SK-MEL-5 (cell line): Measurements from ENCODE around the gene ZFHX2. TPM values are rescaled to one million over a fixed set of nuclear protein-coding genes. Genes with fewer than 3 reads are reported as not detected.
A peak's percentile ranks its signal among the peaks of the same experiment; 100 is the strongest.
"Not testable (repeated sequence)": the region's sequence is repeated elsewhere in the genome, so short reads cannot be mapped to it uniquely, and the experiment has no call there.

Source experiments
- DNase-seq: peaks from one replicate; pipeline ENCODE4 v3.0.0-alpha.2; 2016; ENCODE audit warnings: low read depth, low spot score
- in situ Hi-C: cut with HindIII; loops from 2 replicates; pipeline ENCODE4 v1.10.0; 2016; ENCODE audit warnings: low sequenced_read_pairs, high pct_unique_total_duplicates, low pct_unique_long_range_greater_than_20kb
- polyA plus RNA-seq, 2 experiments: library from polyadenylated mRNA; depleted of rRNA; stranded (reverse); fragments of >200 nt; gene quantifications; 2 replicates each; pipeline ENCODE4 v1.2.3, GENCODE V29; 2015
- total RNA-seq: library from RNA; depleted of rRNA; stranded (reverse); fragments of >200 nt; shearing (Covaris generic); gene quantifications from 2 replicates; pipeline ENCODE4 v1.2.3, GENCODE V29; 2014; rRNA removed

The ZFHX2 gene
- not detected in 2 replicates for total RNA-seq
- 0.15 and 0.24 TPM in 2 replicates for polyA plus RNA-seq (2015; cell fraction: cytosol; rRNA removed)
- polyA plus RNA-seq (2015; cell fraction: nucleus; rRNA removed), result 0.03 and 1.4 TPM in 2 replicates

DNA sequence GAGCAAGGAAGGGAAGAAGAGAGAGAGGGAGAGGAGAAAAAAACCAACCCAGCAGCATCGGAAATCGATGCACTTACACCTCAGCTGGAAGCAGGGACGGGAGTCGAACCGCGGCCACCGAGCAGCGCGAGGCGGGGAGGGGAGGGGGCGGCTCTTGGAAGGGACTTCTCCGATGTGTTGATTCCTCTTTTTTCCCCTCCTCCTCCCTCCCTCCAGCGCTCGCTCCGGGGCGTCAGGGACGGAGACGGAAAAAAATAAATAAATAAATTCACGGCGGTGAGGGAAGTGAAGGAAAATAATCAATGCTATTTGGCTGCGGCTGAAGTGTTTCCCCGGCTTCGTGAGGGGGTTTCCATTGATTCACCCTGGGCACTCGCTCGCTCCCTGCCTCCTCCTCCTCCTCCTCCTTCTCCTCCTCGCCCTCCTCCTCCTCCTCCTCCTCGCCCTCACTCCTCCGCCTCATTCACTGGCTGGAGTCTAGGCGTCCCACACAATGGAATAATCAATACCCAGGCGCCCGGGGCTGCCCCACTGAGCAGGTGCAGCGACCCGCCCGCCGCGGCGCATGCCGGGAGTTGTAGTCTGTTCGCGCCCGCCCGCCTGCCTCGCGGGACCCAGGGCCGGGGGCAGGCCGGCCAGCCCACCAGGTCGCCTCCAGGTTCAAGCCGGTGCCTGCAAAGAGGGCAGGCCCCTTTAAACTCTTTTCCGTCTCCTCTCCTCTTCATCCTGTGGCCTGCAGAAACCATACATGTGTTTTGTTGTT, at the start of gene ZFHX2:
TSS of gene ZFHX2 (minus strand) at position 500 of the 763 bp plus-strand sequence. CDS start 16,440 bp downstream, outside the sequence.
- DNase-seq, result peak; percentile 75
- in situ Hi-C loops, result no loop called here

DNA sequence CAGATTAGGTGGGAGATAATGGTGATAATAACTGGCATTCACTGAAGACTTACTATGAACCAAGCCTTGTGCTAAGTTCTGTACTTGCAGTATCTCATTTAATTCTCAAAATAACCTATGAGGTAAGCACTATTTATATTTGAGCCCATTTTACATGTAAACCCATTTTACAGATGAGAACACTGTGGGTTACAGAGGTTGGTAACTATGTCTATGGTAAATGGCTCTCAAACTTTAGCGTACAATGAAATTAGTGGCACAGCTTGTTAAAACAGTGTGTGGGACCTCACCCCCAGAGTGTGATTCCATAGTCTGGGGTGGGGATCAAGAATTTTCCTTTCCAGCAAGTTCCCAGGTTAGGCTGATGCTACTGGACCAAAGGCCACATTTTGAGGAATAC, 49.2 kb upstream of the ZFHX2 start:
- DNase-seq, result no peak
- in situ Hi-C loops, result no loop called here

DNA sequence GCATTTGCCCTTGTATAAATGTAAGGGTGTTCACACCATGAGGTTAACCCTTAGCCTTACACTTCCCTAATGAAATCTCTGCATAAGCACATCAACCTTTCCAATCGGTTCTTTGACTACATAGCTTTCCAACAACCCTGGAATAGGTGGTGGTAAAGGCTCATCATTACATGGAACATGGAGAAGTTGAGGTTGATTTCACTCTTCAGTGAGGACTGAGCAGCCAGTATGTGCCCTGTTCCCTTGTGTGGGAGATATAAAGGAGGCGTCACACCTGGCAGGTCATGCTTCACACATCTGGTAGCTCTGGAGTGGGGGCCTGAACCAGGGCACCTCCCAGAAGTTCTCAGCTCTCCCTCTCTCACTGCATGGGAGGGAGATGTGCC, 48.8 kb upstream of the ZFHX2 start:
- no peak for DNase-seq
- in situ Hi-C loops, result no loop called here

DNA sequence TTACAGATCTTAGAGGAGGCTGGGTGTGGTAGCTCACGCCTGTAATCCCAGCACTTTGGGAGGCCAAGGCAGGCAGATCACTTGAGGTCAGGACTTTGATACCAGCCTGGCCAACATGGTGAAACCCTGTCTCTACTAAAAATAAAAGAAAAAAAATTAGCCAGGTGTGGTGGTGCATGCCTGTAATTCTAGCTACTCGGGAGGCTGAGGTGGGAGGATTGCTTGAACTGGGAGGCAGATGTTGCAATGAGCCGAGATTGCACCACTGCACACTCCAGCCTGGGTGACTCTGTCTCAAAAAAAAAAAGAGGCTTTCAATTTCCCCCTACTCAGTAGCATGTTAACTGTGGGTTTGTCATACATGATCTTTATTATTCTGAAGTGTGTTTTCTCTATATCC, 42.6 kb upstream of the ZFHX2 start:
- DNase-seq, in situ Hi-C loops: not testable (repeated sequence)

DNA sequence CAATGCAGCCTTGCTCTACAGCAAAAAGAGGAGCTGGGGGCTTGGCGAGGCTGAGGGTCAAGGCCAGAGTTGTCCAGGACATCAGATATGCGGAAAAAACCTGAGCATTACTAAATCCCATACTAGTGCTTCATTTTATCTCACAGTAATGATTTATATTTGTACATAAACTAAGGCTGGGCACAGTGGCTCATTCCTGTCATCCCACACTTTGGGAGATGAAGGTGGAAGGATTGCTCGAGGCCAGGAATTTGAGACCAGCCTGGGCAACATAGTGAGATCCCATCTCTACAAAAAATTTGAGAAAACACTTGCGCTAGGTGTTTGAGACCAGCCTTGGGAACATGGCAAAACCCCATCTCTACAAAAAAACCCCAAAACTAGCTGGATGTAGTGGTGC, 38.6 kb upstream of the ZFHX2 start:
- in situ Hi-C loops, result no loop called here

DNA sequence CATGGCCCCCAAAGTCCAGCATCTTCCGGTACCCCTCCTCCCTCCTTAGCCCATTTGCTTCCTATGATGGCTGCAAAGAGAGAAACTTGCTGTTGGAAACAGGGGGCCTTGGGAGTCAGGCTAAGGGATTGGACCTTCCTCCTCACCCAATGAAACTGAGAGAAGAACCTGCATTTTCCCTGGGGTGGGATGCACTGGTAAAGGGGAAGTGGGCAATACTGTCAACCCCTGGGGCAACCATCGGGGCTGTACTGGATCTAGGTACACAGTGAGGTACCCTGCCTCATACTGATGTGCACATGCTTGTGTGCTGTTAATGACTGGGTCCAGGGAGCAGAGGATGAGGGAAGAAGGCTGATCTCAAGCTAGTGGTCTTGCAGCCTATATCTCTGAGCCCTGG, 38.0 kb upstream of the ZFHX2 start:
- in situ Hi-C loops, result no loop called here

More for the DNA sequence above, 38.6 kb upstream of the ZFHX2 start:
- no peak for DNase-seq

DNA sequence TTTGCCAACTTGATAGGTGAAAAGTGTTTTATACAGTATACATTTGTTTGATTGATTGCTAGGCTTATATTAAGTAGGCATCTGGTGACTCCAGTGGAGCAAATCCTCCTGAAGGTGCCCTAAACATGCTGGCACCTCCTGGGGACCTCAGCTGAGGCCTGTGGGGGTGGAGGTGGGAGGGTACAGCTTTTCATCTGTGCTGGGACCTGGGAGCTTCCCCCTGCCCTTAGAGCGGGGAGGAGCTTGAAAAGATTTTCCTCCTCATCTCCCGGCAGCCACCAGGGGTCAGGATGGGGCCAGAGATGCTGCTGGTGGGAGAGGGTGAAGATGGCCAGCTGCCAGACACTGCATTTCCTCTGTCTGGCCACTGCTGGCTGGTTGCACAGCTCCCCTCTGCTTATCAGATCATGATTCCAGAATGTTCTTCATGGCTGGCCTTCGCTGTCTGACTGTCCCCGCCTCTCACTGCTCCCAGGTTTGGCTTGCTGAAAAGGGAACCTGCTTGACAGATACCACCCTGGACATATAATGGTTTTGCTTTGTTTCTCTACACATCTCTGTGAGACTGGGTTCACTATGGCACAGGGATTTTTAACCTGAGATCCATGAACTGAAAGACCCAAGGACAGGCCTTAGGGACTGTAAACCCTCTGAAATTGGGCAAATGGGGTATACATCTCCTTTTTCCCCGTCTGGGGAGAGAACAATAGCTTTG, 37.5 kb upstream of the ZFHX2 start:
- DNase-seq, result peak; percentile 91
- in situ Hi-C loops, result no loop called here

More for the DNA sequence above, 38.0 kb upstream of the ZFHX2 start:
- DNase-seq, result no peak

DNA sequence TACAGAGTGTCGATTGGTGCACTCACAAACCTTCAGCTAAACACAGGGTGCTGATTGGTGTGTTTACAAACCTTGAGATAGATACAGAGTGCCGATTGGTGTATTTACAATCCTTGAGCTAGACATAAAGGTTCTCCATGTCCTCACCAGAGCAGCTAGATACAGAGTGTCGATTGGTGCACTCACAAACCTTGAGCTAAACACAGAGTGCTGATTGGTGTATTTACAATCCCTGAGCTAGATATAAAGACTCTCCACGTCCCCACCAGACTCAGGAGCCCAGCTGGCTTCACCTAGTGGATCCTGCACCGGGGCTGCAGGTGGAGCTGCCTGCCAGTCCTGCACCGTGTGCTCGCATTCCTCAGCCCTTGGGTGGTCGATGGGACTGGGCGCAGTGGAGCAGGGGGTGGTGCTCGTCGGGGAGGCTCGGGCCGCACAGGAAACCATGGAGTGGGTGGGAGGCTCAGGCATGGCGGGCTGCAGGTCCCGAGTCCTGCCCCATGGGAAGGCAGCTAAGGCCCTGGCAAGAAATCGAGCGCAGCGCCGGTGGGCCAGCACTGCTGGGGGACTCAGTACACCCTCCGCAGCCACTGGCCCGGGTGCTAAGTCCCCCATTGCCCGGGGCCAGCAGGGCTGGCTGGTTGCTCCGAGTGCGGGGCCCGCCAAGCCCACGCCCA, 33.1 kb upstream of the ZFHX2 start:
- in situ Hi-C loops, DNase-seq: not testable (repeated sequence)

DNA sequence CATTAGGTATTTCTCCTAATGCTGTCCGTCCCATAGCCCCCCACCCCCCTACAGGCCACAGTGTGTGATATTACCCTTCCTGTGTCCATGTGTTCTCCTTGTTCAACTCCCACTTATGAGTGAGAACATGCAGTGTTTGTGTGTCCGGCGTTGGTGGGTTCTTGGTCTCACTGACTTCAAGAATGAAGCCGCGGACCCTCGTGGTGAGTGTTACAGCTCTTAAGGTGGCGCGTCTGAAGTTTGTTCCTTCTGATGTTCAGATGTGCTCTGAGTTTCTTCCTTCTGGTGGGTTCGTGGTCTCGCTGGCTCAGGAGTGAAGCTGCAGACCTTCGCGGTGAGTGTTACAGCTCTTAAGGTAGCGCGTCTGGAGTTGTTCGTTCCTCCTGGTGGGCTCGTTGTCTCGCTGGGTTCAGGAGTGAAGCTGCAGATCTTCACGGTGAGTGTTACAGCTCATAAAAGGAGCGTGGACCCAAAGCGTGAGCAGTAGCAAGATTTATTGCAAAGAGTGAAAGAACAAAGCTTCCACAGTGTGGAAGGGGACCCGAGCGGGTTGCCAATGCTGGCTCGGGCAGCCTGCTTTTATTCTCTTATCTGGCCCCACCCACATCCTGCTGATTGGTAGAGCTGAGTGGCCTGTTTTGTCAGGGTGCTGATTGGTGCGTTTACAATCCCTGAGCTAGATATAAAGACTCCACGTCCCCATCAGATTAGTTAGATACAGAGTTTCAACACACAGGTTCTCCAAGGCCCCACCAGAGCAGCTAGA, 32.4 kb upstream of the ZFHX2 start:
- in situ Hi-C loops, DNase-seq: not testable (repeated sequence)

DNA sequence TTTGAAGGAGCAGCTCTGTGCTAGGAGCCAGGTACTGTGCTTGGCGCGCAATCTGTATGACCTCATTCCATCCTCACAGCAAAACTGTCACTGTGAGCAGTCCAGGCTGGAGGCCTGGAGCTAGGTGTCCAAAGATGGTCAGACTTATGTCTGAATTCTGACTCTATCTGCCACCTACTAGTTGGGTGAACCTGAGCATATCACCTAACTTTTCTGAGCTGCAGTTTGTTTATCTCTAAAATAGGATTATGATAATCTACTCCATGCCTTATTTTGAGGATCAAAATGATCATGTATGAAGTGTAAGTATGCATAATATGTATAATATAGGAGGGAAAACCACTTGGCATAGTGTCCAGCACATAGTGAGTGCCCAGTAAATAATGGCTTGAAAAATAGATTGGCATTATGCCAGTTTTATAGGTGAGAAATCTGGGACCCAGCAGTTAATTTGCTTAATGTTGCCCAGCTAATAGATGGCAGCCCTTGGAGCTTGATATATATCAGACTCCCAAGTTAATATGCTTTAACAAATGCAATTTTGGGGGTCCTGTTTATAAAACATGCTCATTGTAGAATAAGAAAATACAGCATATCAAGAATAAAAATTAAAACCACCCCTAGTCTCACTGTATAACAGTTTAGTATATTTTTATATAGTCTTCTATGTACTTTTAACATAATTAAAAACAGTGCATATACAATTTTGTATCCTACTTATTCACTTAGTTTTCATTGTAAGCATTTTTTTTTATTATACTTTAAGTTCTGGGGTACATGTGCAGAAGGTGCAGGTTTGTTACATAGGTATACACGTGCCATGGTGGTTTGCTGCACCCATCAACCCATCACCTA, 31.6 kb upstream of the ZFHX2 start:
- in situ Hi-C loops, result no loop called here
- no peak for DNase-seq

DNA sequence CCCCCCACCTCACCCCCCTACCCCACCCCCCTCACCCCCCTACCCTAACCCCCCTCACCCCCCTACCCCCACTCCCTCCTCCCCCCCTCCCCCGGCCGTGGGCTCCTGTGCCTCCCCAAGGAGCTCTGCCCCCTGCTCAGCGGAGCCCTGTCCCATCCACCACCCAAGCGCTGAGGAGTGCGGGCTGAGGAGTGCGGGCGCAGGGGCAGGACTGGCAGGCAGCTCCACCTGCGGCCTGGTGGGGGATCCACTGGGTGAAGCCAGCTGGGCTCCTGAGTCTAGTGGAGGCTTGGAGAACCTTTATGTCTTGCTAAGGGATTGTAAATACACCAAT, 29.4 kb upstream of the ZFHX2 start:
- in situ Hi-C loops, result no loop called here
- DNase-seq, result no peak

DNA sequence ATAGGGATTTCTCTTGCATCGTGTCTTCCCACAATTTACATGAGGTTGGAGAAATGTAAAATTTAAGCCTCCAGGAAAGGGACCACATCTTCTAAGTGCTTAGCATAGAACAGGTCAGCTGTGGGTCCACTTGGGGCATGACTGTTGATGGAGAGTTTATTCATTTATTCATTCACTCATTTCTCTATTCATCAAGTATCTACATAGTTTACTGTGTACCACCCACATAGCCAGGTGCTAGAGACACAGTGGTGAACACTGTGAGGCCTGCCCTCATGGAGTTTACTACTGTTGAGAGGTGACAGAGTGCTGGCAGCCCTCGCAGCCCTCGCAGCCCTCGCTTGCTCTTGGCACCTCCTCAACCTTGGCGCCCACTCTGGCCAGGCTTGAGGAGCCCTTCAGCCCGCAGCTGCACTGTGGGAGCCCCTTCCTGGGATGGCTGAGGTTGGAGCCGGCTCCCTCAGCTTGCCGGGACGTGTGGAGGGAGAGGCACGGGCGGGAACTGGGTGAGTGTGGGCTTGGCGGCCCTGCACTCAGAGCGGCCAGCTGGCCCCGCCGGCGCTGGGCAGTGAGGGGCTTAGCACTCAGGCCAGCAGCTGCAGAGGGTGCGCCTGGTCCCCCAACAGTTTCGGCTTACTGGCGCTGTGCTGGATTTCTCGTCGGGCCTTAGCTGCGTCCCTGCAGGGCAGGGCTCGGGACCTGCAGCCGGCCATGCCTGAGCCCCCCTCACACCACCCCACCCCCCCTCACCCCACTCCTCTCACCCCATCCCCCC, 28.8 kb upstream of the ZFHX2 start:
- DNase-seq, result no peak
- in situ Hi-C loops, result no loop called here

DNA sequence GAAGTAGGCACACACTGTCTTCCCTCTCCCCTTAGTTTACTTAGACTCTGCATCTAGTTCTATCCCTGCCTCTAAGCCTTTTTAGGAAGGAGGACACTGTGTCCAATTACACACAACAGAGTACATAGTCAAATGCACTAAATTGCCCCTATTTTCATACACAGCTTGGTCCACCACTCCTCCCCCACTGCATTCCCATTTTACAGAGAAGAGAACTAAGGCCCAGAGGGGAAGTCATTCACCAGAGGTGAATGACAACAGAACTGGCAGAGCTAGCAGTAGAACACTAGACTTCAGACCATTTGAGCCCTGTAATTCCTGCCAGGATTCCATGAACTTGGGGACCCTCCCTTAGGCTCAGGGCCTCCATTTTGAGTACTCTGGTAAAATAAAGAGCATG, 28.2 kb upstream of the ZFHX2 start:
- in situ Hi-C loops, result no loop called here
- DNase-seq, result no peak

DNA sequence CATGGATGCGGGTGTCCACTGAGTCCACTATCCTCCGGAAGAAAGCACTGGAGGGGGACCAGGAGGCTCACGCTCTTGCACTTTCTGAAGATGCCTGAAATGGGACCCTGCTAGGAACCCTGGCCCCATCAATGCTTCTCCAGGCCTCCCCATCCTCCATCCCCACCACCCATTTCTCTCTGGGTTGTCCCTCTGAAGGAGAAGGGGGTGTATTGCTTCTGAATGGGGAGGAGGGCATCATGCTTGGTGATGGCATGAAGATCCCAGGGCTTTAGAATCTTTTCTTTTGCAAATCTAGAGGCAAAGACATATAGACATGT, 27.7 kb upstream of the ZFHX2 start:
- no peak for DNase-seq
- in situ Hi-C loops, result no loop called here

DNA sequence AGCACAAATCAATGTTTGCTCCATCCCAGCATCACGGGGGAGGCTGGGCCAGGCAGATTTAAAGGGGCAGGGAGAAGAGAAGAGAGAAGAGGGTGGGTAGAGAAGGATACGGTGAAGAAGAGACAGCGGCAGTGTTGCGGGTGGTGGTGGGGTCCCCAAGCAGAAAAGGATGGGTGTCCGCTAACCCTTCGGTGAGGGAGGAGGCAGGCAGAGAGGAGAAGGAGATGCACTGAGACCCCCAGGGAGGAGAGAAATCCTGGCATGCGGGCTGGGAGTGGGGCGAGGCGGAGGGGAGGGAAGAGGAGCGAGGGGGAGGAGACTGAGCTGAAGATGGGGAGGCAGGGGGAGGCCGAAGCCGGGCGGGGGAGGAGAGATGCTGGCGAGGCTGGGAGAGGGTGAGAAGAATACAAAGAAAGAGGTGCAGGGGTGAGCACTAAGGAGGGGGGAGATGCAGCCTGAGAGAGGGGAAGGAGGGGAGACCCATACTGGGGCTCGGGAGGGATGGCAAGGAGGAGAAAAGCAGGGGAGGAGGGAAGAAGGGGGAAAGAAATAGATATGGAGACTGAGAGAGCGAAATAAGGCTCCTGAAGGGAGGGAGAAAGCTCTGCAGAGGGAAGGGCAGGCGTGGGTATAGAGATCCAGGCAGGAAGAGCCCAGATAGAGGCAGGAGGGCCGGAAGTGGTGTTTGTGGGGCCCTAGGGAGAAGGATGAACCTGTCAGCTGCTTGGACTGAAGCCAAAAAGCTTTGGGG, 27.2 kb upstream of the ZFHX2 start, which contains the start of gene JPH4:
TSS of gene JPH4 (minus strand) at position 231 of the 751 bp plus-strand sequence. CDS start 1,337 bp downstream, outside the sequence.
- in situ Hi-C loops, result no loop called here
- DNase-seq, result peak; percentile 33
